Measurements from ENCODE around the gene ANKRD60.

DNA sequence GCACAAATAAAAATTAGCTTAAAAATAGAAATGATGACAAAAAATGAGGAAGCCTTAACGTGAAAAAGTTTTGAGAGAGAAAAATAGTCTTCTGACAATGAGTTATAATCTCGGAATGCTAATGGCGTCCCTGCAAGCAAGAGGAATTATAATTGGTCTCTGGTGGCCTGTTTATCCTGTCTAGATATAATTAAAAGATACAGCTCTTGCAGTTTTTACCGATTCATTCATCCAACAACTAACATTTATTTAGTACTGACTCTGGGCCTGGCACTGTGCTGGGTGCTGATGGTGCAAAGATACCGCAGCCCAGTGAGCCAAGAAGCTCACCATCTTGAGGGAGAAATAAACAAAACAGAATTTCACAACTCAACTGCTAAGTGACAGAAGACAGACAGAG lies 31.6 kb upstream of the ANKRD60 start:
- no peak for TF ChIP-seq POLR2A (IDR thresholded peaks at IDR 0.05)
- TF ChIP-seq, protein P1, sequence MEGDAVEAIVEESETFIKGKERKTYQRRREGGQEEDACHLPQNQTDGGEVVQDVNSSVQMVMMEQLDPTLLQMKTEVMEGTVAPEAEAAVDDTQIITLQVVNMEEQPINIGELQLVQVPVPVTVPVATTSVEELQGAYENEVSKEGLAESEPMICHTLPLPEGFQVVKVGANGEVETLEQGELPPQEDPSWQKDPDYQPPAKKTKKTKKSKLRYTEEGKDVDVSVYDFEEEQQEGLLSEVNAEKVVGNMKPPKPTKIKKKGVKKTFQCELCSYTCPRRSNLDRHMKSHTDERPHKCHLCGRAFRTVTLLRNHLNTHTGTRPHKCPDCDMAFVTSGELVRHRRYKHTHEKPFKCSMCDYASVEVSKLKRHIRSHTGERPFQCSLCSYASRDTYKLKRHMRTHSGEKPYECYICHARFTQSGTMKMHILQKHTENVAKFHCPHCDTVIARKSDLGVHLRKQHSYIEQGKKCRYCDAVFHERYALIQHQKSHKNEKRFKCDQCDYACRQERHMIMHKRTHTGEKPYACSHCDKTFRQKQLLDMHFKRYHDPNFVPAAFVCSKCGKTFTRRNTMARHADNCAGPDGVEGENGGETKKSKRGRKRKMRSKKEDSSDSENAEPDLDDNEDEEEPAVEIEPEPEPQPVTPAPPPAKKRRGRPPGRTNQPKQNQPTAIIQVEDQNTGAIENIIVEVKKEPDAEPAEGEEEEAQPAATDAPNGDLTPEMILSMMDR (IDR thresholded peaks at IDR 0.05): no peak

Data from lower leg skin (tissue), 3 donors.